Common myeloid progenitor, CD34-positive (primary cell): ENCODE results near the gene PATZ1.

Experiments
- CTCF ChIA-PET: fragments of 350-600 bp; sonication (Branson Sonifier 250); formaldehyde crosslinking; loops from one replicate; lab custom pipeline; 2021; ENCODE audit warnings: antibody characterized with exemption; lab: Charles Lee
- POLR2A ChIA-PET: fragments of 350-600 bp; sonication (Branson Sonifier 250); formaldehyde crosslinking; loops from one replicate; lab custom pipeline; 2021; ENCODE audit warnings: antibody characterized with exemption; lab: Charles Lee
- DNase-seq, 3 donors: peaks; one replicate each; pipeline versions ENCODE4 v3.0.0 to v3.0.0-alpha.2; 2013
- H3K27ac ChIP-seq, 2 experiments: 1 replicate in 1 of 2; 2 replicates in 1 of 2; pipeline ENCODE4 v1.7.0; 2013; ENCODE audit warnings: inconsistent platforms in 2 of 2, low read length in 2 of 2, mild to moderate bottlenecking in 2 of 2, low read depth in 1 of 2, moderate library complexity in 1 of 2; ENCODE audit not compliant: severe bottlenecking in 2 of 2, insufficient read depth in 1 of 2, poor library complexity in 1 of 2
- H3K27me3 ChIP-seq, 5 experiments: replicated peaks in 2 of 5; 1 replicate in 3 of 5; 2 replicates in 2 of 5; pipeline versions ENCODE4 v1.6.1 to v1.7.0; 2013; ENCODE audit warnings: low read length in 4 of 5, mild to moderate bottlenecking in 2 of 5, moderate library complexity in 2 of 5, inconsistent platforms in 1 of 5; ENCODE audit not compliant: insufficient read depth in 5 of 5, control insufficient read depth in 4 of 5
- H3K36me3 ChIP-seq, 4 experiments: 1 replicate in 2 of 4; 2 replicates in 2 of 4; pipeline versions ENCODE4 v1.6.1 to v1.7.0; 2013; ENCODE audit warnings: low read length in 3 of 4, control low read depth in 1 of 4, mild to moderate bottlenecking in 1 of 4; ENCODE audit not compliant: control insufficient read depth in 4 of 4, insufficient read depth in 4 of 4
- H3K4me1 ChIP-seq, 4 experiments: 1 replicate in 3 of 4; 2 replicates in 1 of 4; pipeline versions ENCODE4 v1.6.1 to v1.7.1; 2013; ENCODE audit warnings: low read length in 3 of 4, mild to moderate bottlenecking in 3 of 4, control low read depth in 1 of 4, inconsistent platforms in 1 of 4, moderate library complexity in 1 of 4; ENCODE audit not compliant: control insufficient read depth in 4 of 4, insufficient read depth in 4 of 4; ENCODE audit errors: control extremely low read depth in 1 of 4
- H3K4me3 ChIP-seq, 7 experiments: 1 replicate in 4 of 7; 2 replicates in 3 of 7; pipeline versions ENCODE4 v1.5.1 to v1.7.0; 2013; ENCODE audit warnings: mild to moderate bottlenecking in 7 of 7, low read length in 6 of 7, moderate library complexity in 6 of 7, inconsistent platforms in 2 of 7, low read depth in 2 of 7, control low read depth in 1 of 7; ENCODE audit not compliant: insufficient read depth in 4 of 7, control insufficient read depth in 1 of 7; ENCODE audit errors: extremely low read depth in 1 of 7
- H3K9me3 ChIP-seq, 5 experiments: 1 replicate in 4 of 5; 2 replicates in 1 of 5; pipeline versions ENCODE4 v1.6.1 to v1.7.1; 2013; ENCODE audit warnings: low read length in 4 of 5, mild to moderate bottlenecking in 2 of 5, inconsistent platforms in 1 of 5, low read depth in 1 of 5, moderate library complexity in 1 of 5; ENCODE audit not compliant: control insufficient read depth in 4 of 5, insufficient read depth in 2 of 5; ENCODE audit errors: control extremely low read depth in 1 of 5
- WGBS: methylation state at CpG from one replicate; pipeline ENCODE4 v1.1.5; 2013; ENCODE audit not compliant: insufficient coverage; 5-methylcytosine and 5-hydroxymethylcytosine counted together

Gene PATZ1

DNA sequence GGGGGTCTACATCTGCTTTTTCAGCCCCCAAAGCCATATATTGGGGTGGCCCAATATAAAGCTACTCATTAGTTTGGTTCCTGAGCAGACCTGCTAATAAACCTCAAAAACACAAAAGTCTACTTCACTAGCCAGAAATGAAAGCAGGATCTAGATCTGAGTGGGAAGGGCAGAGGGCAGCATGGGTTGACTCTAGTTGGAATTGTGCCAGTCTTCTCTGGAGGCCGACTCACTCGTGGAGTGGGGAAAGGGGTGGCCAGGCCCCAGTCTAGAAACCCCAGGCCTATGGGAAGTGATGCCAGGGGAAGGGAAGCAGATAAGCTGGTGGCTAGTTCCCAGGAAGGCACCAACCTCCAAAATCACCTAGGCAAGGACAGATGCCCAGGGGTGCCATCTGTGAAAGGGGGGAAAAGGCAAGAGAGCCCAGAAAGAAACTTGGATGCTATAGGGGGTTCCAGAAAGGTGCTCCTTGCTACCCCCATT is 5.3 kb downstream of the PATZ1 start:
- Histone ChIP-seq H3K4me1 (peaks cover 4 to 49% (median 44%) of the 10 kb centered on the region in 4 experiments), H3K9me3 (no peaks in the 10 kb centered on the region), H3K36me3 (peaks cover 12 to 81% (median 41%) of the 10 kb centered on the region in 4 experiments), H3K4me3 (no peak overlapping the region), H3K27me3 (no peaks in the 10 kb centered on the region), H3K27ac (no peak overlapping the region)
- CTCF ChIA-PET, result no interaction called here
- DNase-seq, result no peak
- WGBS, result no CpG with 5 or more reads among the region's 2 CpGs
- POLR2A ChIA-PET, result interaction anchor here (0.6 kb wide), 1 partner anchor 137 kb away, joined by 3 read pairs; no protein-coding TSS in a partner anchor

DNA sequence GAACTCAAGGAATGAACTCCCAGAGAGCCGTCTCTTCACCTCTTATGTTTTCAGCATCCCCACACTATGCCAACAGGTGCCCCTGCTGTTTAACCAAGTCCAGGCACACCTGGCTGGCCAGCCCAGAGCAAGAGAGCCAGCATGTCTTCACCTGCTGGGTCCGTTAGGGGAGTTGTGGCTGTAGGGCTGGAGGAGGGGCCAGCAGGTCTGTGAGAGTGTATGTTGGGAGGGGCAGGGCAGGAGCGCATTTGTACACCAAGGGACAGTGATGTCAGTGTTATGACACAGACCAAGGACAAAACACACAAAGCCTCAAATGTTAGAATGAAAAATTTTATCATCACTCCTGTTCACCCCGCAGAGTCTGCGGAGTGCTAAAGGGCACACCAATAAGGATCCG is 5.8 kb downstream of the PATZ1 start:
- CTCF ChIA-PET, result no interaction called here
- peaks cover 4 to 48% (median 43%) of the 10 kb centered on the region in 4 experiments for H3K4me1 ChIP-seq
- no peak for DNase-seq
- H3K36me3 ChIP-seq, result peaks cover 14 to 86% (median 46%) of the 10 kb centered on the region in 4 experiments
- H3K9me3 ChIP-seq, result no peaks in the 10 kb centered on the region
- no peaks in the 10 kb centered on the region for H3K27me3 ChIP-seq
- 94% methylated on average over 5 of the region's 6 CpGs for WGBS
- no peak overlapping the region for H3K27ac ChIP-seq
- H3K4me3 ChIP-seq, result no peak overlapping the region
- POLR2A ChIA-PET, result interaction anchor here (0.6 kb wide), 1 partner anchor 137 kb away, joined by 3 read pairs; no protein-coding TSS in a partner anchor

DNA sequence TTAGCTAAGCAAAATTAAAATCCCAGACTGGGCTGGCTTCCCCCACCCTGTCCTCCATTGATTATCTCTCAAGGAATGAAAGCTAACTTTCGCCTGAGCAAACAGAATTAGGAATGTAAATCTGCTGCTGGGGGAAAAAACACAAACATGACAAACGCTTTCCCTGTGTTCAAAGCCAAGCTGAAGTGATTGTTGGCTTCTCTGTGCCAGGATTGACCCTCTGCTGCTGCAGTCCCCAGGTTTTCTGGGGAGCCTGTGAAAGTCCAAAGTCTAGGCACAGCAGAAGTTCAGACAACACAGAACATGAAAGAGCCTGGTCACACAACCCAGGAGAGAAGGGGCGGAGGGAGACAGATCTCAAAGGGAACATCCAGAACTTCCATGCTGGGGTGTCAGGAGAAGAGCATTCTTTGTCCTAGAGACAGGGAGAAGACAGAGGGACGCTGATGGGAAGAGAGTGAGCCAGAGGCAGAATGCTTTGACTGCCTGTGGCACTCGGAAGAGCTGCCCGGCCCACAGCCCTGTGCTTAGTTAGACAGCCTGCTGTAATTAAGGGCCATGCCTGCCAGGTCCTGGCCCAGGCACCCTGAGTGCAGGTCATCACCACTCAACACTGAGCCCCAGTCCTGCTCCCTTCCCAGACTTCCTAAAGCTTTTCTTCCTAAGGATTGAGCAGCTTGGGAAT is 6.9 kb downstream of the PATZ1 start:
- POLR2A ChIA-PET, result no interaction called here
- CTCF ChIA-PET, result interaction anchor here (0.6 to 1.6 kb wide), 4 partner anchors 8 to 53 kb away, joined by 3 to 5 read pairs (median 4); no protein-coding TSS in a partner anchor

GRCh38 chr22:31337178-31337577 is 9.0 kb downstream of the PATZ1 start:
- Histone ChIP-seq H3K9me3 (no peaks in the 10 kb centered on the region), H3K36me3 (peaks cover 26 to 93% (median 62%) of the 10 kb centered on the region in 4 experiments), H3K27ac (no peak overlapping the region), H3K4me3 (no peak overlapping the region), H3K4me1 (peaks cover 0 to 16% (median 11%) of the 10 kb centered on the region in 4 experiments), H3K27me3 (no peaks in the 10 kb centered on the region)
- CTCF ChIA-PET, result interaction anchor here (0.8 to 1.2 kb wide), 3 partner anchors 15 to 115 kb away, joined by 3 to 8 read pairs (median 3); partner anchors contain the start of gene PIK3IP1
- WGBS, result 94% methylated on average over 5 of the region's 5 CpGs
- no peak for DNase-seq
- POLR2A ChIA-PET, result no interaction called here

More for the DNA sequence above, 6.9 kb downstream of the PATZ1 start:
- peaks cover 4 to 38% (median 32%) of the 10 kb centered on the region in 4 experiments for H3K4me1 ChIP-seq
- no peaks in the 10 kb centered on the region for H3K27me3 ChIP-seq
- H3K9me3 ChIP-seq, result no peaks in the 10 kb centered on the region
- peaks cover 21 to 89% (median 55%) of the 10 kb centered on the region in 4 experiments for H3K36me3 ChIP-seq
- H3K4me3 ChIP-seq, result no peak overlapping the region
- DNase-seq, result no peak
- no peak overlapping the region for H3K27ac ChIP-seq
- WGBS, result 96% methylated on average over 5 of the region's 6 CpGs

DNA sequence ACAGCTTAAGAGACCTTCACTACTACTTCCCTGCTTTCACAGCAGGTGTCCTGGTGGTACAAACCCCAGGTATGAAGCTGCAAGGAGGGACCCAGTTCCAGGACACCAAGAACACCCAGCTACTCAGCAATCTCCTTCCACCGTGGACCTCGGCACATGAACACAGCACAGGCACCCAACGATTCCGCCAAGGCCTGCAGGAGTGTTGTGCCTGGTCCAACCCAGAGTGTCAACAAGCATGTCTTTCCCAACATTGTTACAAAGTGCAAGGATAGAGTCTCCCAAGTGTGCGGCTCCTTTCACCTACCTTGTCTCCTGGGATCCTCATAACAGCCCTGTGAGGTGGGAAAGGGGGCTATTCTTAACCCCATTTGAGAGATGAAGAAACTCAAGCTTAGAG is 11.8 kb downstream of the PATZ1 start:
- no peak overlapping the region for H3K27ac ChIP-seq
- H3K9me3 ChIP-seq, result no peaks in the 10 kb centered on the region
- ChIA-PET POLR2A (no interaction called here), CTCF (interaction anchor here (1.0 to 2.6 kb wide), 4 partner anchors 10 to 118 kb away, joined by 3 to 8 read pairs (median 4); no protein-coding TSS in a partner anchor)
- H3K27me3 ChIP-seq, result no peaks in the 10 kb centered on the region
- no peak overlapping the region for H3K4me3 ChIP-seq
- H3K36me3 ChIP-seq, result peaks cover 29 to 88% (median 63%) of the 10 kb centered on the region in 4 experiments
- WGBS, result 97% methylated on average over 5 of the region's 5 CpGs
- H3K4me1 ChIP-seq, result no peaks in the 10 kb centered on the region
- DNase-seq, result no peak

DNA sequence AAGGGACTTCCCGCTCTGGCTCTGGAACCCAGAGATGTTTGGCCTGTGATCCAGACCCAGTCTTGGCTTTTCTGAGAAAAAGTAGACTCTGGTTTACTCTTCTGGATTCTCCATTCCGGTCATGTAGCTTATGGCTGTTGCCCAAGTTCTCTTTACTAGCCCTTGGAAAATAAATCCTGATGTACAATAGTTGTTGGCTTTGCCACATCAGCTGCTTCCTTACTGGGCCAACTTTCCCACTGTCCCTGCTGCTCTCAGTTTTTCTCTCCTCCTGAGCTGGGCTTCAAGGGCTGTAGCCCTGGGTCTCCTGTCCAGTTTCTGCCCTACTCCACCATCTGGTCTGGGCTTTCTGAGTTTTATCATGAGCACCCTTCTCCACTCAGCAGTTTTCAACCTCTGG is 12.5 kb downstream of the PATZ1 start:
- Histone ChIP-seq H3K4me3 (no peak overlapping the region), H3K27ac (no peak overlapping the region), H3K9me3 (no peaks in the 10 kb centered on the region), H3K27me3 (no peaks in the 10 kb centered on the region), H3K4me1 (no peaks in the 10 kb centered on the region), H3K36me3 (peaks cover 28 to 89% (median 64%) of the 10 kb centered on the region in 4 experiments)
- POLR2A ChIA-PET, result interaction anchor here (0.7 kb wide), 1 partner anchor 11 kb away, joined by 4 read pairs; no protein-coding TSS in a partner anchor
- WGBS, result 100% methylated on average over 2 of the region's 2 CpGs
- no peak for DNase-seq
- CTCF ChIA-PET, result interaction anchor here (1.0 to 2.6 kb wide), 4 partner anchors 10 to 119 kb away, joined by 3 to 8 read pairs (median 4); no protein-coding TSS in a partner anchor

GRCh38 chr22:31332886-31333285 is 13.3 kb downstream of the PATZ1 start:
- Histone ChIP-seq H3K27ac (no peak overlapping the region), H3K4me3 (no peak overlapping the region), H3K9me3 (no peaks in the 10 kb centered on the region), H3K27me3 (no peaks in the 10 kb centered on the region), H3K36me3 (peaks cover 31 to 90% (median 67%) of the 10 kb centered on the region in 4 experiments), H3K4me1 (no peaks in the 10 kb centered on the region)
- CTCF ChIA-PET, result no interaction called here
- POLR2A ChIA-PET, result no interaction called here
- no peak for DNase-seq
- no CpG with 5 or more reads among the region's 1 CpG for WGBS
